NCI-H2107 treated with DMSO at 0.1 percent for 48 hours (cell line): Measurements from ENCODE around the gene RPS6KA4.
"Not testable (repeated sequence)": the region's sequence is repeated elsewhere in the genome, so short reads cannot be mapped to it uniquely, and the experiment has no call there.

Source experiments
- DNase-seq: peaks from one replicate; lab custom pipeline; 2025; ENCODE audit not compliant: unreplicated experiment; lab: John Stamatoyannopoulos, UW

The RPS6KA4 gene

GRCh38 chr11:64358907-64359711 lies at the start of gene RPS6KA4:
TSS of gene RPS6KA4 (plus strand) at chr11:64359162. CDS start at chr11:64359236, 74 bp downstream.
- no peak for DNase-seq

GRCh38 chr11:64312947-64313346 lies 46.0 kb upstream of the RPS6KA4 start:
- no peak for DNase-seq

GRCh38 chr11:64313491-64314145 lies 45.3 kb upstream of the RPS6KA4 start:
- DNase-seq: no peak

- no peak for DNase-seq
These were observed 44.7 kb upstream of the RPS6KA4 start for GRCh38 chr11:64314146-64314804.

DNA sequence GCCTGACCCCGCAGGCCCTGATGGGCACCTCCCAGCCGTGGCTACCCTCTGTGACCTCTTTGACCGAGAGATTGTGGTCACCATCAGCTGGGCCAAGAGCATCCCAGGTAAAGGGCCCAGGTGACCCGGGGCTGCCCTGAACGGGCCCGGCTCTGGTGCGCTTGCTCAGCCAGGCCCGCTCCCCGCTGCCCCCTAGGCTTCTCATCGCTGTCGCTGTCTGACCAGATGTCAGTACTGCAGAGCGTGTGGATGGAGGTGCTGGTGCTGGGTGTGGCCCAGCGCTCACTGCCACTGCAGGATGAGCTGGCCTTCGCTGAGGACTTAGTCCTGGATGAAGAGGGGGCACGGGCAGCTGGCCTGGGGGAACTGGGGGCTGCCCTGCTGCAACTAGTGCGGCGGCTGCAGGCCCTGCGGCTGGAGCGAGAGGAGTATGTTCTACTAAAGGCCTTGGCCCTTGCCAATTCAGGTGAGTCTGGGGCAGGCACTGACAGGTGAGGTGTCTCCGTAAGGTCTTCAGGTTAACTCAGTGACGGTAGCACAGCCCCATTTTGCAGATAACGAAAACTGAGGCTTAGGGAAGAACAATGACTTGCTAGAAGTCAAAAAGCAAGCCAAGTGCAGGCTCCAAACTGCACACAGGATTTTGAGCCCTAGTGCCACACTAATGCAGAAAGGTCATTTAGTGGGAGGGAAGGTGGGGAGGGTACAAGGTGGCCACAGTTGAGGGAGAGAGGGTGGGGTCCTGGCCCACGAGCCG lies 44.0 kb upstream of the RPS6KA4 start:
- DNase-seq: no peak

DNA sequence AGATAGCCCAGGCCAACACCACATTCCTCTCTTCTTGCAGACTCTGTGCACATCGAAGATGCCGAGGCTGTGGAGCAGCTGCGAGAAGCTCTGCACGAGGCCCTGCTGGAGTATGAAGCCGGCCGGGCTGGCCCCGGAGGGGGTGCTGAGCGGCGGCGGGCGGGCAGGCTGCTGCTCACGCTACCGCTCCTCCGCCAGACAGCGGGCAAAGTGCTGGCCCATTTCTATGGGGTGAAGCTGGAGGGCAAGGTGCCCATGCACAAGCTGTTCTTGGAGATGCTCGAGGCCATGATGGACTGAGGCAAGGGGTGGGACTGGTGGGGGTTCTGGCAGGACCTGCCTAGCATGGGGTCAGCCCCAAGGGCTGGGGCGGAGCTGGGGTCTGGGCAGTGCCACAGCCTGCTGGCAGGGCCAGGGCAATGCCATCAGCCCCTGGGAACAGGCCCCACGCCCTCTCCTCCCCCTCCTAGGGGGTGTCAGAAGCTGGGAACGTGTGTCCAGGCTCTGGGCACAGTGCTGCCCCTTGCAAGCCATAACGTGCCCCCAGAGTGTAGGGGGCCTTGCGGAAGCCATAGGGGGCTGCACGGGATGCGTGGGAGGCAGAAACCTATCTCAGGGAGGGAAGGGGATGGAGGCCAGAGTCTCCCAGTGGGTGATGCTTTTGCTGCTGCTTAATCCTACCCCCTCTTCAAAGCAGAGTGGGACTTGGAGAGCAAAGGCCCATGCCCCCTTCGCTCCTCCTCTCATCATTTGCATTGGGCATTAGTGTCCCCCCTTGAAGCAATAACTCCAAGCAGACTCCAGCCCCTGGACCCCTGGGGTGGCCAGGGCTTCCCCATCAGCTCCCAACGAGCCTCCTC lies 43.1 kb upstream of the RPS6KA4 start:
- not testable (repeated sequence) for DNase-seq

DNA sequence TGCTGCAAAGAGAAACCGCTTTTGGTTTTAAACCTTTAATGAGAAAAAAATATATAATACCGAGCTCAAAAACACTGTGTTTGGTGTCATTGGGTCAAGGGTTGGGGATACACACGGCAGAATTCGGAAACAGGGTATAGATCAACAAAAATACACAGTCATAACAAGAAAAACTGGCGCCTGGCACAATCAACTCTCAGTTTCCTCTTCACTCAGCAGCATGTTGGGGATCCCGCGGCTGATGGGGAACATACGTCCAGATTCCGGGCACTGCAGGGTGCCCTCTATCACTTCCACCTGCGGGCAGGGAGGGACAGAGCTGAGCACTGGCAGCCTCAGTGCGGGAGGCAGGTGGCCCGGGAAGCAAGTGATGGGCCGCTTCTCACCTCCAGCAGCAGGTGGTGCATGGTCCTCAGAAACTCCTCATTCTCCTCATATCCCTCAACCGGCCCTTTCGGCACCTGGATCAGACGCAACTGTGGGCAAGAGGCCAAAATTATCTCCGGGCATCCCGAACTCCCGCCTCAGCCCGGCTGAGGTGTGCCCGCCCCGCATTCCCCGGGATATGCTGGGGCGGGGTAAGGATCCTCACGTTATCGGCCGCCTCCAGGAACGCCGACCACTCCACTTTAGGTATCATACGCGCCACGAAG lies 42.2 kb upstream of the RPS6KA4 start:
- DNase-seq: peak; percentile 51

- DNase-seq: peak; percentile 96
These were observed 41.5 kb upstream of the RPS6KA4 start, which contains the start of gene TRMT112 for GRCh38 chr11:64317325-64317960. TSS of gene TRMT112 (minus strand) at chr11:64317559. CDS start at chr11:64317526, 33 bp downstream.

DNA sequence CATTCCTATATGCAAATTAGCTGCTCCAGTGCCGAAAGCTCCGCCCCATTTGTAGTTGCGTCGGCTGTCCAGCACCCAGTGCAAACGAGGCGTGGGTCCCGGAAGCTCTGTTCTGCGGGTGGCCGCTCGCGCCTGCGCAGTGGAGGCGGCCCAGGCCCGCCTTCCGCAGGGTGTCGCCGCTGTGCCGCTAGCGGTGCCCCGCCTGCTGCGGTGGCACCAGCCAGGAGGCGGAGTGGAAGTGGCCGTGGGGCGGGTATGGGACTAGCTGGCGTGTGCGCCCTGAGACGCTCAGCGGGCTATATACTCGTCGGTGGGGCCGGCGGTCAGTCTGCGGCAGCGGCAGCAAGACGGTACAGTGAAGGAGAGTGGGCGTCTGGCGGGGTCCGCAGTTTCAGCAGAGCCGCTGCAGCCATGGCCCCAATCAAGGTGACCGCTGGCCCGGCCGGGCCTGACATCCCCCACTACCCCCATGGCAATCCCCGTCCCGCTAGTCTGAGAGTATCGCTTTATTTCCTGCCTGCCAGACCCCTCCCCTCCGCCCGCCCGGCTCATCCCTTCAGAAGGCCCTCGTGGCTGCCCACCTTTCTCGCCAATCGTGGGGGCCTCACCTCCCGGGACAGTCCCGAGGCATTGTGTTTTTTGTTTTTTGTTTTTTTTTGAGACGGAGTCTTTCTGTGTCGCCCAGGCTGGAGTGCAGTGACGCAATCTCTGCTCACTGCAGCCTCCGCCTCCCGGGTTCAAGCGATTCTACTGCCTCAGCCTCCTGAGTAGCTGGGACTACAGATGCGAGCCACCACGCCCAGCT lies 40.8 kb upstream of the RPS6KA4 start, which contains the start of gene PRDX5:
TSS of gene PRDX5 (plus strand) at position 161 of the 805 bp plus-strand sequence. CDS start at position 256, 95 bp downstream.
- DNase-seq: peak; percentile 94

DNA sequence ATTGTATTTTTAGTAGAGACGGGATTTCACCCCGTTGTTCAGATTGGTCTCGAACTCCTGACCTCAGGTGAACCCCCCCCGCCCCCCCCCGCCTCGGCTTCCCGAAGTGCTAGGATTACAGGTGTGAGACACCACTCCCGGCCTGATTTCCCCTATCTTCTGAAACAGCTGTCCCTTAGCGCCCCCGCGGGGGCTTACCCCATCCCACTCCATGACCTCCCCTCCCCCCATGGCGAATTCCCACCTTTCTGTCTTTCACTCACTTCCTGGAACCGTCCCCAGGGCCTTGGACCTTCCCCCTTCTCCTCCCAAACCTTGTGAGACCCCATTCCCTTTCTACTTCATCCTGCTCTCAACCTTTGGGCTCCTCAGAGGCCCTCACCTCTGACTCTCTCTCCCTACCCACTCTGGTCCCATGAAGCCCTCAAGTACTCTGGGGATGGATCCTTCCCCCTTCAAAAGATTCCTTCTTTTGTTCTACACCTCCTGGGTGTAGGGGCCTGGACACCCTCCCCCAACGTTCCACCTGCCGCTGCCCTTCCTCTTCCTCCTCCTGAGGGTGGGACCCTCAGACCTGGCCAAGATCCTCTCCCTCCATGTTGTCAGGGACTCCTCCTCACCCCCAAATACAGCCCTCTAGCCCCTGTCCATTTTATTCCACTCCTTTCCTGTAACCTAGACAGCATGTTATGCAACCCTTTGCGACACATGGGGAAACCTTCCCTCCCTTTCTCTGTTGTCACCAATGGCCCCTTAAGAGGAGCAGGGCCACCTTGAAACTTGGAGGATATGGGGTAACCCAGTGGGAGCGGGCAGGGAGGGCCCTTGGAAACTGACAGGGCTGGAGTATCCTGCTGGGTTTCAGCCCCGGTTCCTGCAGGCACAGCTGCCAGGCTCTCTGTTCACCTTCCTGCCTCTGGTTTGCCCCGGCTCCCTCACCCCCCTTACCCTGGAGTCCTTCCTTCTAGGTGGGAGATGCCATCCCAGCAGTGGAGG lies 39.9 kb upstream of the RPS6KA4 start:
- no peak for DNase-seq

DNA sequence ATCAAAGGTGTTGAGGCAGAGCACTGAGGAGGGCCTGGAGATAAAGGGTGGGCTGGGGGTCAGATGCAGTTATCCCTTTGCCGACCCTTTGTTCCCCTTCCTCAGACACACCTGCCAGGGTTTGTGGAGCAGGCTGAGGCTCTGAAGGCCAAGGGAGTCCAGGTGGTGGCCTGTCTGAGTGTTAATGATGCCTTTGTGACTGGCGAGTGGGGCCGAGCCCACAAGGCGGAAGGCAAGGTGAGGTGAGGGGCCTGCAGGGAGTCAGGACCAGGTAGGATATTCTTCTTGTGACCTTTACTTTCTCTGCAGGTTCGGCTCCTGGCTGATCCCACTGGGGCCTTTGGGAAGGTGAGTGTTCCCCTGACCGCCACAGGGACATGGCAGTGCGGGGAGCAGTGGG lies 38.4 kb upstream of the RPS6KA4 start:
- no peak for DNase-seq

- DNase-seq: no peak
These were observed 37.9 kb upstream of the RPS6KA4 start for GRCh38 chr11:64321026-64321425.

DNA sequence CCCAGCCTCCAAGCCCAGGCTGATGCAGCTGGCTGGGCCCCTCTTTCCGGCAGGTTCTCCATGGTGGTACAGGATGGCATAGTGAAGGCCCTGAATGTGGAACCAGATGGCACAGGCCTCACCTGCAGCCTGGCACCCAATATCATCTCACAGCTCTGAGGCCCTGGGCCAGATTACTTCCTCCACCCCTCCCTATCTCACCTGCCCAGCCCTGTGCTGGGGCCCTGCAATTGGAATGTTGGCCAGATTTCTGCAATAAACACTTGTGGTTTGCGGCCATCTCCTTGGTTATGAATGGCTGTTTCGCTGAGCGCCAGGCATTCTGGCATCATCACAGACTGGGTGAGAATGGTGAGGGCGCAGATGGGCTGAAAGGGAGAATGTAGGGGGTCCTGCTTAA lies 37.4 kb upstream of the RPS6KA4 start:
- peak; percentile 57 for DNase-seq

DNA sequence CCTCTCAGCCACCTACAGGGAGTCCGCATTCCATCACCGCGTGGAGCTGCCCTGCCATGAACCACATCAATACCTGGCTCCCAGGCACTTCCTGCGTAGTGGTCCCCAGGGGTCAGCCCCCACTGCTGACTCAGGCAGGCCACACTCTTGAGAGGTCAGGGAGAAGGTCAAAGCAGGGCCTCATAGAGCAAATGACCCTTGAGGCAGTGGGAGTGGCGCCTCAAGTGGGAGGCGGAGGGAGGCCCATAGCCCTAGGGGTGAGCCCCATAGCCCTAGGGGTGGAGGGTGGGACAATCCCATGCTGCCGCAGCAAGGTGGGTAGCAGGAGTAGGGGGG lies 36.1 kb upstream of the RPS6KA4 start:
- DNase-seq: no peak

DNA sequence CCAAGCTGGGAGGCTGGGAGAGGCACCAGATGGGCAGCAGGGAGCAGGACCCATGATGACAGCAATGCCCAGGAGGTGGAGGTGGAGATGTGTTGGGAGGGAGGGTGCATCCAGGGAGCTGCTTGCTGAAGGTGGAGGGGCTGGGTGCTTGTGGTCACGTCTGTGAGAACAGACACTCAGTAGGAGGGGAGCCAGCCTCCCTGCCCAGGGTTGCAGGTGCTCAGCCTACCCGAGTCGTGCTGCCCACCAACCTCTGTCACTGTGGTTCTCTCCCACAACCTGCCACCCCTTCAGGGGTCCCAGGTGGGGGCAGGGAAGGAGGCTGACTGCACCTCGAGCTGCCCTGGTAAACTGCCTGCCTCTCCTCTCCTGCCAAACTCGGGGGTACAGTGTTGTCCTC lies 35.6 kb upstream of the RPS6KA4 start:
- DNase-seq: no peak

DNA sequence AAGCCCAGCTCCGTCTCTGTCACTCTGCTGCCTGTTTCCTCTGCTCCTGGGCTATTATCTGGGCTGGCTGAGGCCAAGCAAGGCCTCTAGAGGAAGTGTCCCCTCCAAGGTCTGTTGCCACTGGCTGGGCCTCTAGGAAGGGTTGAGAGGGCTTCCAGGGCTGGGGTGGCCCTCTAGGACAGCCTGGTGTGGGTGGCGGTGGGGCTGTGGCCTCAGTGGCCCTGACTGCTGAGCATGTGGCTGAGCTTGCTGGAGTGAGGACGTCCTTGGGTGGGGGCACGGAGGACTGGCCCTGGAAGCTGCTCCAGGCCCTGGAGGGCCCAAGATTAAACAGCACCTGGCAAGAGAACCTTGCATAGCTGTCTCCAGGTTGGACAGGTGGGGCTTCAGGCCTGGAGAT lies 35.0 kb upstream of the RPS6KA4 start:
- DNase-seq: not testable (repeated sequence)
